Activated effector memory CD4-positive, alpha-beta T cell treated with anti-CD3 and anti-CD28 coated beads, Interleukin-2, amount 50 U/mL, for 16 hours (primary cell): ENCODE data around the gene PLCD3.

Experiments
- DNase-seq: peaks from one replicate; pipeline ENCODE4 v3.0.0-alpha.2; 2020

The PLCD3 gene

DNA sequence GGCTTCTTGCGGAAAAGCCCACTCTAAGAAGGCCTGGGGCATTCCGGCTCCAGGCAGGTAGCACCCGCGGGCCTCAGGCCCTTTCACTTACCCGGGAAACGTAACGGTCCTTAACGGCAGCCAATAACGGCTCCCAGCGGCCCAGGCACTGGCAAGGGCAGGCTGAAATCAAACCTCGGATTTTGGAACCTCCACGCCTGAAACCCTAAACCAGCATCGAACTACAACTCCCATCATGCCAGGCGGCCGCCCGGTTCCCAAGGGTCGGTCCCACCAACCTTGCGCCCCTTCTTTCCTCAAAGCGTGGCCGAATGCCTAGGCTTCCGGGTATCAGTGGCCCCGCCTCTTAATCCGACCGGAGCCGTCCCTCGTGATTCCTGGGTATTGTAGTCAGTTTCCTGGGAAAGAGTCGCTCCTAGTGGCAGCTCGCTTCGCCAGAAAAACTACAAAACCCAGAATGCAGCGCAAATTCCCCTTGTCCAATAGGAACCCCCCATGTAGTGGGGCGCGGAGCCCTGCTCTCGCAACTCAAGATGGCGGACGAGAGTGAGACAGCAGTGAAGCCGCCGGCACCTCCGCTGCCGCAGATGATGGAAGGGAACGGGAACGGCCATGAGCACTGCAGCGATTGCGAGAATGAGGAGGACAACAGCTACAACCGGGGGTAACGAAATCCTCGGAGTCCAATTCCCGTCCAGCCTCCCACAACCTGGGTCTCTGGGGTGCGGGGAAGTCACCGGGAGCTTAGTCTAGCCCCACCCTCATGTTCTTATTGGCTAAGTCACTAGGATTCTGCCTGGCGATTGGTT is 71.3 kb downstream of the PLCD3 start, which contains the start of gene NMT1:
Gene NMT1 (plus strand): TSS at position 521 of the 809 bp plus-strand sequence. CDS start 13 bp downstream, at position 534.
- peak; percentile 98 for DNase-seq

DNA sequence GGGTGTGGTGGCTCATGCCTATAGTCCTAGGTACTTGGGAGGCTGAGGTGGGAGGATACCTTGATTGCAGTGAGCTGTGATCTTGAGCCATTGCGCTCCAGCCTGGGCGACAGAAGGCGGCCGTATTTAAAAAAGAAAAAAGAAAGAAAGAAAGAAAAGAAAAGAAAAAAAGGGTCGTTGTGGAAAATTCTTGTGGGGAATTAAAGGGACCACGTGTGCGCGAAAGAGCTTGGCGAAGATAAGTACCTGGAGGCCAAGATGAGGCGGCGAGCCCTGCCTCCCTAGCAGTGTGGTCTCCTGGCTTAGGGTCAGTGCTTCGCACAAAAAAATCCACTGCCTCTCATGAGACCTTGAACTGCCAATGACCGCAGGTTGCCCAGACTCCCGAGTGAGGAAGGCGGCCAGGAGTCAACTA is 71.9 kb downstream of the PLCD3 start:
- DNase-seq, result no peak
